Liver (tissue), 9 donors: ENCODE data around the gene TANC2. TPM values are rescaled to one million over a fixed set of nuclear protein-coding genes. Genes with fewer than 3 reads are reported as not detected.

ENCODE experiments used
- DNase-seq: peaks from one replicate; pipeline ENCODE4 v3.0.0-alpha.2; 2017; ENCODE audit warnings: low spot score
- H3K27ac ChIP-seq, 2 donors: one replicate each; pipeline ENCODE4 v1.7.0; 2013; ENCODE audit warnings: inconsistent platforms in 2 of 2, low read length in 2 of 2, control low read depth in 1 of 2, low read depth in 1 of 2, mild to moderate bottlenecking in 1 of 2
- H3K27me3 ChIP-seq, 4 donors: one replicate each; pipeline versions ENCODE4 v1.6.1 to v1.7.0; 2013; ENCODE audit warnings: low read length in 3 of 4, inconsistent platforms in 1 of 4, mild to moderate bottlenecking in 1 of 4, moderate library complexity in 1 of 4; ENCODE audit not compliant: control insufficient read depth in 4 of 4, insufficient read depth in 4 of 4
- H3K36me3 ChIP-seq, 4 donors: one replicate each; pipeline versions ENCODE4 v1.6.1 to v1.7.0; 2013; ENCODE audit warnings: low read length in 3 of 4, mild to moderate bottlenecking in 3 of 4, low read depth in 1 of 4, moderate library complexity in 1 of 4; ENCODE audit not compliant: control insufficient read depth in 4 of 4, insufficient read depth in 3 of 4
- H3K4me1 ChIP-seq, 4 donors: one replicate each; pipeline versions ENCODE4 v1.6.1 to v1.7.0; 2013; ENCODE audit warnings: low read length in 3 of 4, mild to moderate bottlenecking in 3 of 4, moderate library complexity in 1 of 4; ENCODE audit not compliant: control insufficient read depth in 4 of 4, insufficient read depth in 4 of 4
- H3K4me3 ChIP-seq, 3 donors: one replicate each; pipeline versions ENCODE4 v1.6.1 to v1.7.0; 2013; ENCODE audit warnings: low read length in 3 of 3, control low read depth in 1 of 3, low read depth in 1 of 3, mild to moderate bottlenecking in 1 of 3
- H3K9ac ChIP-seq, 2 donors: one replicate each; pipeline ENCODE4 v1.7.0; 2013; ENCODE audit warnings: low read length in 2 of 2, mild to moderate bottlenecking in 2 of 2, moderate library complexity in 2 of 2, control low read depth in 1 of 2, low read depth in 1 of 2
- H3K9me3 ChIP-seq, 4 donors: one replicate each; pipeline versions ENCODE4 v1.6.1 to v1.7.0; 2013; ENCODE audit warnings: low read length in 3 of 4; ENCODE audit not compliant: control insufficient read depth in 4 of 4
- CTCF ChIP-seq: fragments of 150-350 bp; IDR thresholded peaks from 2 replicates; pipeline ENCODE4 v1.5.1; 2017; ENCODE audit warnings: improper control_type of control experiment, low read depth, low read length; ENCODE audit not compliant: missing input control
- FOXA1 ChIP-seq: IDR thresholded peaks from 2 replicates; pipeline ENCODE4 v1.6.1; 2016; ENCODE audit warnings: antibody characterized with exemption
- FOXA2 ChIP-seq: IDR thresholded peaks from 2 replicates; pipeline ENCODE4 v1.6.1; 2016; ENCODE audit warnings: antibody characterized with exemption
- GABPA ChIP-seq, 2 donors: IDR thresholded peaks in 1 of 2; conservative IDR thresholded peaks in 1 of 2; 2 replicates each; pipeline ENCODE4 v1.6.1; 2016; ENCODE audit warnings: antibody characterized with exemption in 2 of 2, mild to moderate bottlenecking in 1 of 2, moderate library complexity in 1 of 2
- HNF4A ChIP-seq, 2 donors: conservative IDR thresholded peaks; 2 replicates each; pipeline ENCODE4 v1.6.1; 2016; ENCODE audit warnings: antibody characterized with exemption in 2 of 2, mild to moderate bottlenecking in 2 of 2
- JUND ChIP-seq, 2 donors: IDR thresholded peaks; 2 replicates each; pipeline ENCODE4 v1.6.1; 2016; ENCODE audit warnings: antibody characterized with exemption in 2 of 2
- NR2F2 ChIP-seq: IDR thresholded peaks from 2 replicates; pipeline ENCODE4 v1.6.1; 2016; ENCODE audit warnings: antibody characterized with exemption
- REST ChIP-seq: IDR thresholded peaks from 2 replicates; pipeline ENCODE4 v1.6.1; 2016; ENCODE audit warnings: antibody characterized with exemption, mild to moderate bottlenecking
- YY1 ChIP-seq: IDR thresholded peaks from 2 replicates; pipeline ENCODE4 v1.6.1; 2016; ENCODE audit warnings: antibody characterized with exemption, mild to moderate bottlenecking
- WGBS: extraction: QIAGEN DNeasy Blood & Tissue Kit; methylation state at CpG from one replicate; pipeline ENCODE4 v1.1.7; 2013; 5-methylcytosine and 5-hydroxymethylcytosine counted together
- polyA plus RNA-seq, 2 donors: library from polyadenylated mRNA; stranded (reverse) in 1 of 2; unstranded in 1 of 2; fragments of 200-250 nt in 1 of 2; fragments of >200 nt in 1 of 2; fragmentation: Nextera tagmentation in 1 of 2; extraction: Ambion mirVana in 1 of 2; gene quantifications; one replicate each; pipeline versions ENCODE4 v1.2.1 to v1.2.3, GENCODE V29; 2013 to 2015
- total RNA-seq, 2 donors: library from RNA; depleted of rRNA; stranded (reverse); fragments of >200 nt; gene quantifications; one replicate each; pipeline ENCODE4 v1.2.3, GENCODE V29; 2014
- donor health status: healthy.
- donor health status: healthy.
- donor health status: healthy.
- donor health status: healthy.
- donor health status: healthy.

Gene TANC2
- total and polyA plus RNA-seq, 4 donors, result 1.2 to 7.7 (median 4.1) TPM

GRCh38 chr17:62933501-62934385, 32.3 kb upstream of the TANC2 start:
- Histone ChIP-seq H3K9me3 (no peaks in the 10 kb centered on the region), H3K27me3 (peaks cover 0 to 3% (median 0%) of the 10 kb centered on the region in 4 donors), H3K27ac (no peak overlapping the region), H3K4me1 (no peaks in the 10 kb centered on the region), H3K9ac (no peak overlapping the region), H3K36me3 (no peaks in the 10 kb centered on the region), H3K4me3 (no peak overlapping the region)
- TF ChIP-seq HNF4A (conservative IDR thresholded peaks at IDR 0.05) (no peak), JUND (IDR thresholded peaks at IDR 0.05) (no peak), CTCF (no peak), REST (no peak)
- DNase-seq, result no peak
- 62% methylated on average over 15 of the region's 15 CpGs for WGBS

- Histone ChIP-seq H3K4me3 (no peak overlapping the region), H3K27me3 (peaks cover 0 to 3% (median 0%) of the 10 kb centered on the region in 4 donors), H3K9me3 (no peaks in the 10 kb centered on the region), H3K36me3 (no peaks in the 10 kb centered on the region), H3K4me1 (no peaks in the 10 kb centered on the region), H3K9ac (no peak overlapping the region), H3K27ac (no peak overlapping the region)
- DNase-seq, result no peak
- TF ChIP-seq NR2F2 (no peak), GABPA (IDR thresholded peaks at IDR 0.05 in 1 of 2, conservative IDR thresholded peaks at IDR 0.05 in 1 of 2) (no peak), CTCF (no peak), HNF4A (conservative IDR thresholded peaks at IDR 0.05) (no peak), FOXA2 (no peak), FOXA1 (no peak), YY1 (no peak), REST (no peak)
- WGBS, result 92% methylated on average over 1 of the region's 1 CpG
Measured at GRCh38 chr17:62935098-62935497, 30.9 kb upstream of the TANC2 start.
